Measurements from ENCODE around the gene RASSF4.

Gene RASSF4

DNA sequence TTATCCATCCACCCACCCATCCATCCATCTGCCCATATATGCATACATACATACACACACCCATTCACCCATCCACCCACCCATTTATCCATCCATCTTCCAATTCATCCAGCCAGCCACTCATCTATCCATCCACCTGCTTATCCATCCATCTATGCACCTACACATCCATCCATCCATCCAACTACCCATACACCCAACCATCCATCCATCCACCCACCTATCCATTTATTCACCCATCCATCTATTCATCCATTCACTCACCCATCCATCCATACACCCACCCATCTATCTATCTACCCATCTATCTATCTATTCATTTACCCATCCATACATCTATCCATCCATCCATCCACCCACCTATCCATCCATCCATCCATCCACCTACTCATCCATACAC is 31.1 kb upstream of the RASSF4 start:
- no peak for DNase-seq

DNA sequence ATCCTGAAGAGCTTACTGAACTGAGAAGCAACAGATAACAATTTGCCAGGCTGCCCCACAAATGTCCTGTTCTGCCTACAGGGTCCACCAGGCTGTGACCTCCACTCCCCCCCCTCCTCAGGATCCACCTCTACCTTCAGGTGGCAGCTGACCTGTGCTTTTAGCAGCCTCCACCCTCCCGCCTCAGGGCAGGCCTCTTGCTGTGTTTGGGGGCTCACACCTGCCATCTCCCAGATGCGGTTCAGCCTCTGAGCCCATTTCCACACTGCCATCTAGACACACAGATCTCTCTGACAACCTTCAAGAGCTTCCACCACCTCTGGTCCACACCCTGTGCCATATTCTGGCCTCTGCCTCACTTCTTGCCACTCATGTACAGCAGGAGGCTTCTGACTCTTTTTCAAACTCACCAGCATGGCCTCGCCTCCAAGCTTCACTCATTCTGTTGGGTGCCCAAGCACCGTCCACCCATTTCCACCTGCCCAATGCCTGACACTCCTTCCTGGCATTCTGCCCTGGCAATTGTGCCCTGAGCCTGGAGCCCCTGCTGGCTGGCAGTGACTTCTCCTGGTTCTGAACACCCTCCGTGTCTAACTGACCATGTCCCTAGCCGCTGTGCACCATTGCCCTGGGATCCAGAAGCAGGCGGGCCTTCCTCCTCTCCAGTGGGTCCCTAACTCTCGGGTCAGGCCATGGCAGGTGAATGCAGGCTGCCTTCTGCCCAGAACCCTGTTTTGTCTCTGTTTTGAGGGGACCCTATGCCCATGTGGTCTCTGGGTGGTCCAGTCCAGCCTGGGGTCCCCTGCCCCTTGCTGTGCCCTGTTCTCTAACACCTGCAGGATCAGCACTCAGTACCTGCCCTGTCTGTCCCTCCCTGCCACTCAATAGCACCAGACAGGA is 30.0 kb upstream of the RASSF4 start:
- no peak for DNase-seq

DNA sequence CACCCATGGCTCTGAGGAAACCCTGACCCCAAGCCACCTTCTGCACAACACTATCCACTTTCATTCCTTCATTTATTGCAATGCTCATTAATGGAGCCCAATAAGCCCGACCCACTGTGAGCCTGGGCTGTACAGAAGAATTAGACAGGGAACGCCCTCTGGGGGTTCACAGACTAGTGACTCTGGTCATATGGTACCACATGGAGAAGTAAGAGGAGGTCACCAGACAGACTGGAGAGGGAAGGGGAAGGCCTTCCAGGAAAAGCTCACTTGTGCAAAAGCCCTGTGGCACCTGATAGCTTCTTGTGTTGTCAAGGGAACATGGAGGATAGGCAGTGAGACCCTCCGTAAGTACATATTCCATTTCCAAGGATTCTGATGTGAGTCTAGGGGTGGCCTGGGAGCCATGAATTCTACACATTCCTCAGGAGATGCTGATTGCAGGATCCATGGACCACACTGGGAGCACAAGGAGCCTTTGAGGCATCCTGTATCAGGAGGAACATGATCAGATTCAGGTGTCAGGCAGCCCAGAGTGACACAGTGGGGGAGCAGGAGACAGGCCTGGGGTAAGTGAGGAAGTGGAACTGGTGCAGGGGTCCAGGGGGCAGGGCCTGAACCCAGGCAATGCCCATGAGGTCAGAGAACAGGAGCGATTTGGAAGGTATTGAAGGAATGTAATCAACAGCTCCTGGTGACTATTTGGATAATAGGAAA is 28.5 kb upstream of the RASSF4 start:
- no peak for DNase-seq

DNA sequence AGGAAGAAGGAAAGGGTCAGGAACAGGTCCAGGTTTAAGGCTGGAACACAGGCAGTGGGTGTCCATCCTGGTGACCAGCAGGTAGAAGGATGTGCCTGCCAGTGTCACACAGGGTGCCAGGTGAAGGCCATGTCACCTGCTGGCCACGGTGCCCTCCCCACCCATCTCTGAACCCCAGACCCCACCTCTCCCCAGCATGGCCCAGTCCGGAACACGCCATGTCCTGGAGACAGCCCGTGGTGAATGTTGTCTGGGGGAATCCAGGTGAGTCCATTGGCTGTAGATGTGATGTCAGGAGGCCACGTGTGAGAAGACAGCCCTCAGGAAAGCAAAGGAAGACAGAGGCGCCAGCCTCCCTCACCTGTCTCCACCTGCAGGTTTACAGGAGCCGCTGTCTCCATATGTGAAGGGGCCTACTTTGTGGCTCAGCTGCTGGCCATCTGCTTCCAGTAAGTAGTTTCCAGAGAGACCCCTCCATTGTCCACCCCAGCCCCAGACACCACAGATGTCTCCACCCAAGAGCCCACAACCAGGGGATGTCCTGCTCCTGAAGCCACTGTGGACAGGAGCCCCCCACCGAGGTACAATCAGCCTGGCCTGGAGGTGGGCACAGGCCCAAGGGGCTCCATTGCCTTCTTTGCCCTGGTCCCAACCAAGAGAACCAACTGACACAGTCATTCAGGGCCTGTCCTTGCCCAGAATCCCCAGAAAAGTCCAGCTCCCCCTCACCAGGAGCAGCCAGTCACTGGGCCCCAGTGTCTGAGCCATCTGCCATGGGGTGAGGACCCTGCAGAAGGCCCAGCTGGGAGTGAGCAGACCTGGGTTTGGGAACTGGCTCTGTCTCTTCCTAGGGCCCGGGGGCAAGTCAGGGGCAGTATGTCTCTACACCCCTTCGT is 27.7 kb upstream of the RASSF4 start:
- DNase-seq, result no peak

DNA sequence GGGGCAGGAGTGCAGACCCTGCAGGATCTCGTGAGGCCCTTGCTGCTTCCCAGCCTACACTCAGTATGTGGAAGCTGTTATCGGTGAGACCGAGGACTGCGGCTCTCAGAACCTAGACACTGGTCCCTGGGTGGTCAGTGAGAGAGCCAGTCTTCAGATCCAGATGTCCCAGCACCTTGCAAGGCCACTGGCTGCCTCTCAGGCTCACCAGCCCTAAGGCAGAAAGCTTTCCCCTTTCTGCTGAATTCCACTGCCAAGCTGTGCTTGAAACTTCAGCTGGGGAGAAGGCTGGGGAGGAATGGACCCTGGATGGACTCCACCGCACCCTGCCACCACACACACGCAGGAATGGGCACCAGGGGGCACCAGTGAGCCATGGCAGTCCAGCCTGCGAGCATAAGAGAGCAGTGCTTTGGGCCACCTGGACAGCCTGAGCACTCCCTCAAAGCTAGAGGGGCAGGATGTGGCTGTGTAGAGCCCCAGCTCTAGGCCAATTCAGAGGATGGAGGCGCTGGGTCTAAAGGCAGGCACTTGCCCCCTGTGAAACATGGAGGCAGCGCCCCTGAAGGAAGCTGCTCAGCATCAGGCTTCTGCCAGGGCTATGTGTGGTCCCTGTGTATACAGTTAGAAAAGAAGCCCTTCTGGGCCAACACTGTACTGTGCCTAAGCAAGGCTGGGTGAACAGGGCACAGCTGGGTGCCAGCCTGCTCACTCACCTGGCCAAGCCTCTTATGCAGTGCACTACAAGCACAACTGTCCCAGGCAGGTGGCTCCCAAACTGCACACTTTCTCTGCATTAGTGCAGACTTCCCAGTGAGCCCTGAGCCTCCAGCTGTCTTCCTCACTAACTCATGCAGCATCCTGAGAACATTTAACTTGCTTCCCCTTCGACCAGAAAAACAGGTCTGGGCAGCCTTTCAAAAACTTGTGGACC is 26.8 kb upstream of the RASSF4 start:
- peak; percentile 75 for DNase-seq

DNA sequence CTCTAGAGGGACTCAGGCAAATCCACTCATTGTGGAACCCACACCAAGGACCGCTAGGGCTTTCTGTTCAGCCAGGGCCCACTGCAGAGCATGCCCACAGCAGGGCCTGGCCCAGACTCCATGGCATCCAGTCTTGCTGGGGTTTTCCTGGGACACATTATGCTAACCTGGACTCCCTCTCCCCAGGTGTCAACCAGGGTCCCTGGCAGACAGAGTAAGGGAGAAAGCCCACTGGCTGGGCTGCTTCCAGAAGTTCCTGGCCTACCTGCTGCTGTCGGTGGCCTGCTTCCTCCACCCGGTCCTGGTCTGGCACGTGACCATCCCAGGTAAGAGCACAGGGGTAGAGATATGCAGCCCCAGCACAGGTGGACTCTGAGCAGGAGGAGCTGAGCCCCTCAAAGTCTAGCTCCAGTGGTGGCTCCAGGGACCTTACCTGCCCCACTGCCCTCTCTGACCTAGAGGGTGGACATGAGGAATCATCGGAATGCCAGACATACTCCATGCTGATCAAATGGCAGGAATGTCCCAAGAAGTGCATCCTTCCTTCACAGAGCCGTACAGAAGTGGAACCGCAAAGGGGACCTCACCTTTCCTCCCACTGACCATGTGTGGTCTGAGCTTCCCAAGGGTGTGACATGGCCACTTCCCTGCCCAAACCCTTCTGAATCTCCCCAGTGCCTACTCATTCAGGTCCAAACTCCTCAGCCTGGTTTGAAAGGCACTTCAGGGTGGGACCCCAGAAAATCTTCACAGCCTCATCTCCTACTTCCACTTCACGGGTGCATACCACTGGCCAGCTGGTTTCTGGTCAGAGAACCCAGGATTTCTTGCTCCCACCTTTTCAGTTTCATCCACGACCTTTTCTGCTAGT is 25.9 kb upstream of the RASSF4 start:
- DNase-seq, result no peak

DNA sequence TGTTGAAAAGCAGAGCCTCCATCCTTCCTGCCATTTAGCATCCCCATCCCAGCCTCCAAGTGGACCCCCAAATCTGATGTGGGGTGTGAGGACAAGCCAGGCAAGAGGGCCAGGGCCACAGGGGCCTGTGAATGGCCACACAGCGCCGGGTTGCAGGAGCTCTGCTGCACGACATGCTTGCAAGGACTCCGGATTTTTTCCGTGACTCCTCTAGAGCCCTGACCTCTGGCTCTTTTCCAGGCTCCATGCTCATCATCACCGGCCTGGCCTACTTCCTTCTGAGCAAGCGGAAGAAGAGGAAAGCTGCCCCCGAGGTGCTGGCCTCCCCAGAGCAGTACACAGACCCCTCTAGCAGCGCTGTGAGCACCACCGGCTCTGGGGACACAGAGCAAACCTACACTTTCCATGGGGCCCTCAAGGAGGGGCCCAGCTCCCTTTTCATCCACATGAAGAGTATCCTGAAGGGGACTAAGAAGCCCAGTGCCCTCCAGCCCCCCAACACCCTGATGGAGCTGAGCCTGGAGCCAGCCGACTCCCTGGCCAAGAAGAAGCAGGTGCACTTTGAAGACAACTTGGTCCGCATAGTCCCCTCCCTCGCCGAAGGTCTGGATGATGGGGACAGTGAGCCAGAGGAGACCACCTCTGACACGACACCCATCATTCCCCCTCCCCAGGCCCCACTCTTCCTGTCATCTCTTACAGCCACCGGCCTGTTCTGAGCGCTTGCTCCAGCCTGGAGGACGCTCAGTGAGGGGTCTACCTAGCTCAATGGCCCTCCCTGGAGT is 25.0 kb upstream of the RASSF4 start:
- no peak for DNase-seq

DNA sequence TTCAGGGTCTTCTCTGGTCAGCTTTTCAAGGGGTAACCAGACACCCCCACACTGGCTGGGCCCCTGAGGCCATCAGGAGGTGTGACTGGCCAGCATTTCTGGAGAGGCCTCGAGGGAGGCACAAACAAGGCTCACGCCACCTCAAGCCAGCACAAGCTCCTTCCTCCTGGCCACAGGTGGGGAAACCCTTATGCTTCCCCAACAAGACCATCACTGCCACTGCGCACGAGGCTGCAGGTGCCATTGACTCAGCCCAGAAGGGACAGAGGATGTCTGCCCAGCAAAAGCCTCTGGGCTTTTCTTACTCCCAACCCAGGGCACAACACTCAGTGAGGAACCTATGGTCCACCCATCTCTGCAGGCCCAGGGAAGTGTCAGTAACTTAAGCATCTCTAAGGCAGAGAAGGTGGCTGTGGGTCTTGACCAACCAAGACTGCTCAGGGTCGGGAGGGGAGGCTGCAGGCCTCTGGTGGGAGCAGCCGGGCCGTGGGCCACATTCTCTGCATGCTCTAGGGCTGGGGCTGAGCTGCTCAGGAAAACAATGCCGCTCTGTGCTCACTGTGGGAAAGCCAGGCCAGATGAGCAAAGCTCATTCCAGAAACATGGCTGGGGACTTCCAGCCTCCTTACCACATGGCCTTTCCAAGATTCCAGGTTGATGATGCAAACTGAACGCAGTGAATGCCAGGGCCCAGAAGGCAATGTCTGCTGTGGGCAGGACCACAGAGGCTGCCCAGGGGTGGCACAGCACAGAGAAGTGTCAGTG is 24.2 kb upstream of the RASSF4 start:
- DNase-seq, result peak; percentile 77

DNA sequence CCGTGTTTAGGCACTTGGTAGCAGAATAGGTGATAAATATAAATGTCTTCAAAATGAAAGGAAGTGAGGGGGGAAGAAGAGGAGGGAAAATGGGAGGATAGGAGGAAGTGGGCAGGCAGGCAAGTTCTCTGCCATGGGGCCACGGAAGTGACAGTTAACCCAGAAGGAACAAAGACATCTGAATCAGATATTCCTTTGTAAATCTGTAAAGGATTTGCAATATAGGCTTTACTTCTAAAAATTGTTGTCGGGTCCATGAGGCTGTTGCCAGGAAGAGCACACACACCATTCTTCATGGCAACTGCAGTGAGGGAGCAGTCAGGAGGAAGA is 23.7 kb upstream of the RASSF4 start:
- no peak for DNase-seq

DNA sequence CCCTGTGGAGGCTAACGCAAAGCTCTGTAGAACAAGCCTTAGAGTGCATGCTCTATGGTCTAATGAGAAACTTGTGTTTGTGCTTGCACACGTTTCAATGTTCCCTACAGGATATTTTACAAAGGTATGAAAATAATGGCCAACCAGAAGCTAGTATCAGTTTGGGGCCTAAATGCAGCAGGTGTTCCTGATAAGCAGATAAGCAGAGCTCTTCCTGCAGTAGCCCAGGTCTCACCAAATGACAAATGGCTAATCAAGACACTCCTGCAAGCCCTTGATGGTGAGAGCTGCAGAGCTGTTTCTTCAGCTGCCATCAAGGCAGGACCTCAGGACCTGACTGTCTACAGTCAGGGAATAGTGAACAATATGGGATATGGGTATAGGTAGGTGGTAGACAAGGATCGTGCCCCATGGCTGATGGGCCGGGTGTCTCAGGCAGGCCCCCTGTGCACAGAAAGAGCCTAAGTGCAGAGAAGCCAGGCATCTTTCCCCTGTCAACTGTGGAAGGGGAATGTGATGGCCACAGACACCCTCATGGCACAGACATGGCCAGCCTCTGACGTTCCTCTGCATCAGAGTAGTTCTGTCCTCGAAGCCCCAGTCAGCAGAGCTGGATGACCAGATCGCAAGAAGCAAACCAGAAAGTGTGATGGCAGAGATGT is 23.2 kb upstream of the RASSF4 start:
- DNase-seq, result no peak

DNA sequence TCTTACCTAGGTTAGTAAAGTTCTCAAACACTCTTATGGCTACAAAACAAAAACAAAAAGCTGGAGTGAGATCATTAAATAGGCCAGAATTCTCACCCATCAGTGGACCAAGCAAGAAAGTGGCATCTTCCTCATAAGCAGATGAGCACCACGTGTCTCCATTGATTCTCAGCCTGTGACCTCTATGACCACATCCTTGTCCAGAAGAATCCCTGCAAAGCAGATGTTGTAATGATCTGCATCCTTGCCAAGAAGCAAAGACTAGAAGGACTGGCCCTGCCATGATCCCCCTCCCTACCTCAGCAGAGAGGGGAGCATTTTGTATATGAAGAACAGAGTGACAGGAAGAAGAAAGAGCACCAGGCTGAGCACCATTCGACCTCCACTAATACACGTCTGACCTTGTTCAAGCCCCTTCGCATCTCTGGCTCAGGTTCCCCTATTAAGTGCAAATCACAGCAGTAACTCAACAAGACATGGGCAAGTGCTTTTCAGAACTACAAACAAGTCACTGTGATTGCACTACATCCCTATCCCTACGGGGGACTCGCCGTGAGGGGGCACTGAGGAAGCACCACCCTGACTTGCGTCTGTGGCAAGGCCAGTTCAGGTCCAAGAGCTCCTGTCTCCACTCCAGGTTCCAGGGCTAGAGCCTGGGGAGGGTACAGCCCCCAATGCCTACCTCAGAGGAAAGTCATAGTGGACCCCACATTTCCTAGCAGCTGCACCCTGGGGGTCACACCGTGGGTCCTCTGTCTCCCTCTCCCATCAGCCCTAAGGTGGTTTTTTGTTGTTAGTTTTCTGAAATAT is 22.2 kb upstream of the RASSF4 start:
- DNase-seq, result no peak

DNA sequence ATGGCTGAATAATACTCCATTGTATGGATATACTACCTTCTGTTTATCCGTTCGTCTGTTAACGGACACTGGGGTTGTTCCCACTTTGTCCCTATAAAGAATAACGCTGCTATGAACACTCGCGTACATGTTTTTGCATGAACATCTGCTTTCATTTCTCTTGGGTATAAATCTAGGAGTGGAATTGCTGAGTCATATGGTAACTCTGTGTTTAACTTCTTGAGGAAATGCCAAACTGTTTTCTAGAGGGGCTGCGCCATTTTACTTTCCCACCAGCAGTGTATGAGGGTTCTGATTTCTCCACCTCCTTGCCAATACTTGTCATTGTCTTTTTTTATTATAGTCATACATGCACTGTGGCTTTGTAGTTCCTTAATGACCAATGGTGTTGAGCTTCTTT is 20.6 kb upstream of the RASSF4 start:
- DNase-seq, result peak; percentile 15

DNA sequence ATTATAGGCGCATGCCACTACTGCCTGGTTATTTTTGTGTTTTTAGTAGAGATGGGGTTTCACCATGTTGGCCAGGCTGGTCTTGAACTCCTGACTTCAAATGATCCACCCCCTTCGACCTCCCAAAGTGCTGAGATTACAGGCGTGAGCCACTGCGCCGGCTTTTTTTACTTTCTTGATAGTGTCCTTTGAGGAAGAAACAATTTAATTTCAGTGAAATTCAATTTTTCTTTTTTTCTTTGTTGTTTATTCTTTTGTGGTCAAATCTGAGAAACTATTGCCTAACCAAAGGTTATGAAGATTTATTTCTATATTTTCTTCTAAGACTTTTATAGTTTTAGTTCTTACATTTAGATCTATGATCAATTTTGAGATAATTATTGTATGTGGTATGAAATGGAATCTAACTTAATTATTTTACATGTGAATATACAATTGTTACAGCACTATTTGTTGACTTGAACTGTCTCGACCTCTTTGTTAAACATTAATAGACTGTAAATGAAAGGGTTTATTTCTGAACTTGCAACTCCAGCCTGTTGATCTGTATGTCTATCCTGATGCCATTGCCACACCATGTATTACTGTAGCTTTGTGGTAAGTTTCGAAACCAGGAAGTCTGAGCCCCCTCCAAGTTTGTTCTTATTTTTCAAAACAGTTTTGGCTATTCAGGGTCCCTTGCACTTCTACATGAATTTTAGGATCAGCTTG is 19.8 kb upstream of the RASSF4 start:
- no peak for DNase-seq

DNA sequence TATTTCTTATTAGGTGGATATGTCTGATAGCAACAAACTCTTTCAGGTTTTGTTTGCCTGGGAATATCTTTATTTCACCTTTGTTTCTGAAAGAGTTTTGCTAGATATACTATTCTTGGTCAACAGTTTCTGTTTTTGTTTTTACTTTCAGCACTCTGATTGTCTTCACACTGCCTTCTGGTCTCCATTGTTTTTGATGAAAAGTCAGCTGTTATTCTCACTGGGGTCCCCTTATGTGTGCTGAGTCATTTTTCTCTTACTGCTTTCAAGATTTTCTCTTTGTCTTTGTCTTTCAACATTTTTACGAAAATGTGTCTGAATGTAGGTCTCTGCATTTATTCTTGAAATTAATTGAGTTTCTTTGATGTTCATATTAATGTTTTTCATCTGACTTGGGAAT is 15.2 kb upstream of the RASSF4 start:
- DNase-seq, result no peak

DNA sequence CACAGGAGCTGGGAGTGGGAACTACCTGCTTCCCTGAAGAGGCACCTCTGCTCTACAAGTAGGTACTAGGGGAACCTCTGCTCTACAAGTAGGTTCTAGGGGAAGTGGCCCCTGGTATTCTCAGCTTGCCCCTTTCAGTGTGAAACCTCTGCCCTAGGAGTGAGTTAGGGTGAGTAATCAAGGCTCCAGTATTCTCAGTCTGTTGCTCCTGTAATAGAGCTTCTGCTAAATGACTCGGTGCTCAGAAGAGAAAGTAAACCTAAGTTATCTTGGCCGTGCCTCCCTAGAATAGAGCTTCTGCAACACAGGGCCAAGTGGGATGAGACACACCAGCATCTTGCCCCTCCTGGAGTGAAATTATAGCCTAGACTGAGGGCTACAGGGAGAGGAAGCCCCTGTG is 13.4 kb upstream of the RASSF4 start:
- no peak for DNase-seq

DNA sequence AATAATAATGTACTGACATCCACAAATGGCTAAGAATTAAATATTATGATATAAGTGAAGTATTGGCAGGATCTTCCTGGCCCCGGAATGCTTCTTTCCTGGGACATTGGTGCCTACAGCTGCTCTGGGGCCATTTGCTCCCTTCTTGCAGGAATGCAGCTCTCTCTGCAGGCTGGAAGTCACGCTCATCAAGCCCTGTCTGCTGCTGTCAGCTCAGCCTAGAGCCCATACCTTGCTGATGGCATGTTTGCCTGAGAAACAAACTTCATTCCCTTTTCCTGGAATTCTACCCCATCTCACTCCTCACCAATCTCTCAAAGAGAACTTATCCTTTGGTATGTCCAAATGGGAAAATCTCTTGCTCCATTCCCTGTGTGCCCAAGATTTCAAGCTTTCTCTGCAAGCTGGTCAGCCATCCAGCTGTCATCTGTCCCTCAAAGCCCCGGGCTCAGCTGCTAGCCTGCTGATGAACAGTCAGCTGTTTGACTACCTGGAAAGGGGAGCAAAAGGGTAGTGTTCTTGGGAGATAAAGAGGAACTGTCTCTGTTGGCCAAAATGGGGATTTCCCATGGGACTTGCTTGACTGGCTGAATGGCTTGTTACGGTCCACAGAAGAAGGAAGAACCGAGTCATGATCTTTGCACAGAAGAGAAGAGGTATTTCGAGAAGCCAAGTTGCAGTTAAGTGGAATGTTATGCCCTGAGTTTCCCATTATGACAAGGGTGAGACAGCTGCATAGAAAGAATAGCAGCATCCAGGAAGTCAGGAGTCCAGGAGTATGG is 12.0 kb upstream of the RASSF4 start:
- no peak for DNase-seq

Measured in fibroblast of skin of abdomen (primary cell).